Activated CD4-positive, alpha-beta T cell treated with anti-CD3 and anti-CD28 coated beads for 4 hours (primary cell): ENCODE measurements around the gene SMOC1.
"Not testable (repeated sequence)": the region's sequence is repeated elsewhere in the genome, so short reads cannot be mapped to it uniquely, and the experiment has no call there.

Experiments used
- DNase-seq, 2 donors: peaks; one replicate each; pipeline ENCODE4 v3.0.0-alpha.2; 2020

SMOC1 gene

DNA sequence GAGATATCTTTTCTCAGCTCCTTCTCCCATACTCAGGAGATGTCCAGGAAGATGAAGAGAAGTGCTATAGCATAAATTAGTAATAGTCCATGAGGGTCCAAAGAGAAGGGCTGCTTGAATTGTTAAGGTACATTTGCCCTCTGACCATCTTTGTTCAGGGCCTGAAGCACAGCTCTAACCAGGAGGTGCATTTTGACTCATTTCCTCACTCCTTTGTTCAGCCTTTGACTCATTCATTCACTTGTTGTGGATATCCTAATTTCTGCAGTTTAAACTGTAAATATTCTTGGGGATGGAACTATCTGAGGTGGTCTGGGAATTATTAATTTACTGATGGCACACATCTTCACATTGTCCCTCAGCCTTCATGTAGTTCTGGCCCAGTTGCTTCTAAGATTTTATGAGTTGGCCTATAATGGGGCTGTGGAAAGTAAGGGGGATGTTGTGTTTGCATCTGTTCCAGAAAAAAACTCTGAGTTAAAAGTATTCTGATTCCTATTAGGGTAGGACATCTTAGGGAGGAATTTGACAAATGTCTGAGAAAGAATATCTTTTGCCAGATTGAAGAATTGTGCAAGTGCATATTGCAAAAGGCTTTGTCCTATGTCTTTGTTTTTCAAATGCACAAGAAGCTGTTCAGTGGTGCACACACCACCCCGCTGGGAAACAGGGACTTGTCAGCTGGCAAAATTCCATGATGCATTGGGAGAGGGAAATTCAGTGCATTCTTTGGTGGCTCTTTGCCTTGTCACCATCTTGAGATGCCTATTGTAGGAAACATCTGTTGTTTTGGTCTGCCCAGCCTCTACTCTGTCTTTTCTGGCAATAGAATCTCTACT, 22.1 kb downstream of the SMOC1 start:
- DNase-seq = no peak

DNA sequence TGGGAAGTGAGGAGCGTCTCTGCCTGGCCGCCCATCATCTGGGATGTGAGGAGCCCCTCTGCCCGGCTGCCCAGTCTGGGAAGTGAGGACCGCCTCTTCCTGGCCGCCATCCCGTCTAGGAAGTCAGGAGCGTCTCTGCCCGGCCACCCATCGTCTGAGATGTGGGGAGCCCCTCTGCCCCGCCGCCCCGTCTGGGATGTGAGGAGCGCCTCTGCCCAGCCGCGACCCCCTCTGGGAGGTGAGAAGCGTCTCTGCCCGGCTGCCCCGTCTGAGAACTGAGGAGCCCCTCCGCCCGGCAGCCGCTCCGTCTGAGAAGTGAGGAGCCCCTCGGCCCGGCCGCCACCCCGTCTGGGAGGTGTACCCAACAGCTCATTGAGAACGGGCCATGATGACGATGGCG, 23.8 kb downstream of the SMOC1 start:
- DNase-seq = not testable (repeated sequence)

DNA sequence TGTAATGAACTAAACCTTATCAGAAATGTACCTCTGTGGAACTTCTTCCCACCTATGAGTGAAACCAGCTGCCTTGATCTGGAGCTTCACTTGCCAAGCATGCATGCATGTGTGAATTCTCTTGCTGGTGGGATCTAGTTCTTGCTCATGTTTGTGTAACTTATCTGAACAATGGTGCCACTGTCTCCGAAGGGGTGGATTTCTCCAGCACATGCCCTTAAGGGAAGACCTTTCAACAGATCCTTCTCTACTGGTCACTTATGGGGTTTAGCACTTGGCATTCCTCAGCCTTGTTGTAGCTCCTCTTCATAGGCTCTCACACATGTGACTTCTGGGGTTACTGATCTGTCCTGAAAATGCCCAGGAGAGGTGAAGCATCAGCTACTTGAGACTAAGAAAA, 25.0 kb downstream of the SMOC1 start:
- no peak for DNase-seq

DNA sequence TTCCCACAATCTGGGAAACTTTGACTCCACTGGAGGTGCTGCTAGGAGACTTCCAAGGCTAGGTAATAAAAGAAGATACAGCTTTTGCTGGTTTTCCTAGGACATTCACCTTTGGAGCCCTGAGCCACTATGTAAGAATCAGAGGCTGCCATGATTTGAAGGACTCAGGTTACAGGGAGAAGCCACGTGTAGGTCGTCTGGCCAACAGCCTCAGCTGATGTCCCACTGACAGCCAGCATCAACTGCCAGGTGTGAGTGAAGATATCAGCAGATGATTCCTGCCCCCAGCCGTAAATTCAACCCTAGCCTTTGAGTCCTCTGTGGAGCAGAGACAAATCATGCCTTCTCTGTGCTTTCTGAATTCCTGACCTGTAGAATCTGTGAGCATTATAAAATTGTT, 27.0 kb downstream of the SMOC1 start:
- DNase-seq = no peak

DNA sequence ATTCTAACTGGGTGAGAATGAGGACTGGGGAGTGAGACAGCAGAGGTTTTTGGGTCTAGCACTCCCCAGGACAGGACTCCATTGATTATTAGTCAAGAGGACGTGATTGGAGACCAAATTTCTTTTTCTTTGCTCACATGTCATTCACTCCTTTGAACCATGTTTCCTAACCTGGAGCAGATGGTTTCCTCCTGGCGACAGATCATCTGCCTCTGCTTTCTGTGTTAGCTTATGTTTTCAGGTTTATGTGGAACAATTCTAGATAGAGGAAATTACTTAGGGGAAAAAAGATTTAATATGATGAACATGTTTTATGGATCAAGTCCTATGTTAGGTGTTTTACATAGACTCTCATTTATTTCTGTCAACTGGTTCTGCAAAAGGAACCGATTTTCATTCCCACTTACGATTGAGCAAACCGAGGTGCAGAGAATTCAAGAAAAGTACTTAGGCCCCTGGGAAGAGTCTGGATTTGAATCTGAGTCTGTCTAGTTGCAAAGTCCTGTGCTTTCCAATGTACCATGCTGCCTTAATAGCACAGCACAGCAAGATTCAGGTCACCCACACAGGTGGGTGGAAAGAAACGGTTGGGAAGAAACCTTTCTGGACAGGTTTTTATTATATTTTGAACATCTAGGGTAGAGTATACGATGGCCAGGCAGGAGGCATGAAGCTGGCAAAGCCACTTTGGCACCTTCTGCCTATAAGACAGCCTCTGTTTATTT, 30.8 kb downstream of the SMOC1 start:
- DNase-seq = no peak

DNA sequence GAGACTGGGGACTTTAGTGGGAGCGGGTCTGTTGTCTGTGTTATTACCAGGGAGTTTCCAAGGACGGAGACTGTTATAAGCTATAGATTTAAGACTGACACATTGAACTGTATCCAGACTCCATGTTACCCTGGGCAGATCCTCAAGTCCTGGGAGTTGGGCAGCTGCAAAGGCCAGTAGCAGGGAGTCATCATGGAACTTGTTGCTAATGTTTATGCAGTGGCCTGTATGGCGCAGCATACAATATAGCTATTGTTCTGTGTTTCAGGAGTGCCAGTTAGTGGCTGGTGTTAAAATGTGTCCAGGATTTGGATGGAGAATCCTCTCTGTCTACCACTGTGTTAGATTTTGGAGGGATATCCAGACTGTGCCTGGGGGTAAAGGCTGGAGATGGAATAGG, 31.7 kb downstream of the SMOC1 start:
- no peak for DNase-seq

DNA sequence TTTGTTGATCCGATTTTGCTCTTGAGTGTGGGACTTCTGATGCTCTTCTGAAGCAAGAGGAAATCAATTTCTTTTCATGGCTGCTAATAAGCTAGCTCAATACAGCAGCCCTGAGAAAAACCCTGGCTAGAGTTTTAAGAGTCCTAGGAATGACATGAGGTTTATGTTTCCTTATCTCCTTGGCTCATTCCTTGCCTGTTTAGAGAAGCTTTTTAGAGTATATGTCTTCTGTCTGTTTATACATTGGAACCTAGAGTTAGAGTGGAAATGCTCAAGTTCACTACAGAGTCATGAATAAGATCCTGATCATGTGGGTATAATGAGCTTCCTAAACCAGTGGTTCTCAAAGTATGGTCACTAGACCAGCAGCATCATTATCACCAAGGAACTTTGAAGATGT, 34.5 kb downstream of the SMOC1 start:
- no peak for DNase-seq

DNA sequence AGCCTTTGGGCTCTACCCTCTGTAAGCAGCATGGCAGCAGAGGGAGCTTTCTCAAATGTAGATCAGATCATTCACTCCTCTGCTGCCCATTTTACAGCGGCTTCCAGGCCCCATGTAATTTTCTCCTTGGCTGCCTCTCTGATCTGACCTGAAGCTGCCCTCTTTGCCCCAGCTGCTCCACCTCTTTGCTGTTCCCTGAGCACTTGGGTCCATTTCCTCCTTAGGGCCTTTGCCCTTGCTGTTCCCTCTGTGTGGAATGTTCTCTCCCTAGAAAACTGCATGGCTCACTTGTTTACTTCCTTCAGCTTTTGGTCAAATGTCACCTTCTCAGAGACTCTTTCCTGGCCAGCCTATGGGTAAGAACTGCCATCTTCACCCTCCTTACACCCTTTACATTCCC, 37.2 kb downstream of the SMOC1 start:
- no peak for DNase-seq

DNA sequence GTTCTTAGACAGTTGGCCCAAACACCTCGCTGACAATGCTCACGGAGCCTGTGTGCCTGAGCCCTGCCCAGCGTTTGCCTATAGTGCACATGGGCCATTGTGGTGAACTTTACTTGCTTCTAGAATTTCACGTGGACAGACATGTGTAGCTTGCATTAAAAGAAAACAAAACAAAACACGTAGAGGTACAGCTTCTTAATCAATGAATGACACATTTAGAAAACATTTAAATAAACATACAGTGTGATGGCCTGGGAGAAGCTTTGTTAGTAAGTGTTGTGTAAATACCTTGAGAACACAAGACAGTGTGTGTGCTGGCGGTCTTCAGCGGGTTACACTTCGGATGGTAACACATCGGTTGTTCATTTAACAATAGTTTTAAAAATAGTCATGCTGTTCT, 38.1 kb downstream of the SMOC1 start:
- DNase-seq = no peak

DNA sequence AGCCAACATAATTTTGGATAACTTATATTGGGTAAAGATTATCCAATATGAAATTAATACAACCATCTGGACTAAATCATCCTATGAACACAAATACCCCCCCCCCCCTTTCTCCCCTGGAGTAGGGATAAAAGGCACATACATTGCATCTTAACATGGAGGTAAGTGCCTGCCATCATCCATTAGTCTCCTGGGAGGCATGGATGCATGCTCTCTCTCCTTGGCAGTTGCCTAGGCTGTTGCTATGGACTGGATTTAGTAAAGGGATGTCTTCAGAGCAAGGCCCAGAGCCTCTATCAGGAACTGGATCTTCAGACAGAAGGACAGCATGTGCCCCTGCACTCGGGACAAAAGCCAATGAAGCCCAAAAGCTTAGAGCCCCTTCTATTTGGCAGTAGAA, 40.6 kb downstream of the SMOC1 start:
- DNase-seq = no peak

DNA sequence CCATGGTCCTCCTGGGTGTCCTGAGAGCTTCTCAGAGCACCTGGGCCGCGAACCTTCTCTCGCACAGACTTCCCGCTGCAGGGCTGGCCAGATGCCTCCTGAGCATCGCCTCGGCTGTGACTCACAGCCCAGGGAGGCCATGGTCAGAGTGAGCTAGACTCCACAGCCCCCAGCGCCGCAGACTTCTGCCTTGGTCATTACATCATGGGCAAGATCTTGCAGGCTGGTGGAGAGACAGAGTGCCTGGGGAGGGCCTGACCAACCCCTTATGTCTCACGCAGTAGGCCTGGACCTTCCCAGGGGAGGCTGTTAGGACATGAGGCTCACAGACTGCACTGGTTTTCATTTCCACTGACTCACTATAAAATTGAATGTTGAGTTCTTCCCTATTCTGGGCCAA, 41.8 kb downstream of the SMOC1 start:
- no peak for DNase-seq

DNA sequence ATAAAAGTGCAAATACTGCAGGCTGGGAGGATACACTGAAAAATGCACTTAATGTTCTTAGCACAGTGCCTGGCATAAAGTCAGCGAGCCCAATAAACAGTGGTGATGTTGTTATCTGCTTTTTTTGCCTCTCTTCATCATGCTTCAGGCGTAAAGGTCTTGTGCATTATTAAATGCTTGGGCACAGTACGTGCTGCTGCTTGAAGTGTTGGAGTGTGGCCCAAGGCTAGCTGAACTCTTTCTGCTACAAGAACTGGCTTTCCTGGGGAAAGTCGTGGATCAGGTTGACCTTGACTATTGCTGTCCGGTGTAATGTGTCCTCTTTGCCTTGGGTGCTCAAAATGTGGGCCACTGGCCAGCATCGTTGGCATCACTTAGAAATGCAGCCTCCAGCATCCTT, 43.0 kb downstream of the SMOC1 start:
- DNase-seq = no peak

DNA sequence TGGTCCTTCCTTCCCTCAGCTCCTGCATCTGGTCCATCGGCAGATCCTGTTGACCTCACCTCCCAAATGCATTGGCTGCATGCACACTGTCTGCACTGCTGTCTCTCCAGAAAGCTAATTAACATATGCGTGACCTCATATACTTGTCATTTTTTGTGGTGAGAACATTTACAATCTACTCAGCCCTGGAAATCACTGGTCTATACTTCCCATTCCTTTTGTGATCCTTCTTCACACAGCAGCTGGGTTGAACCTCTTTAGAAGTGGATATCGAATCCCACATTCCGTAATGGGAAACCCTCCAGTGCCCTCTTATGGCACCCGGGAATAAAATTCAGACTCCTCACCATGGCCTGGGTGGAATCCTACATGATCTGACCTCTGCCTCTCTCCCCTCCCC, 45.0 kb downstream of the SMOC1 start:
- no peak for DNase-seq

DNA sequence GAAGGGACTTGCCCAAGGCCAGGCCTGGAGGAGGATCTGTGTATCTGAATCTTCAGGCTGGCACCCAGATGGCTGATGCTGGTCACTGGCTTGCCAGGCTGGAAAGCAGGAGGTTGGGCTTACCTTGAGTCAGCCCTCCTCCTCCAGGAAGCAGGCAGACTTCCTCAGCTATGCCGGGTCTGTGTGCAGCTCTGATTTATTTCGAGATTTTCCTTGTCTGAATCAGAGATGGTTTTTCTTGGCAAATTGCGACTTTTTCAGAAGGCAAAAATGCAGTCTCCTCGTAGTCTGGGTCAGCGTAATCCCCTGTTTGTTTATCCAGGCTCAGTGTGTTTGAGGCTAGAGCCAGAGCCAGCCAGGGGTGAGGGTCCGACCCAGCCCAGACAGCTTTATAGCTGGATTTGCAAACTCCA, 48.9 kb downstream of the SMOC1 start:
- no peak for DNase-seq

DNA sequence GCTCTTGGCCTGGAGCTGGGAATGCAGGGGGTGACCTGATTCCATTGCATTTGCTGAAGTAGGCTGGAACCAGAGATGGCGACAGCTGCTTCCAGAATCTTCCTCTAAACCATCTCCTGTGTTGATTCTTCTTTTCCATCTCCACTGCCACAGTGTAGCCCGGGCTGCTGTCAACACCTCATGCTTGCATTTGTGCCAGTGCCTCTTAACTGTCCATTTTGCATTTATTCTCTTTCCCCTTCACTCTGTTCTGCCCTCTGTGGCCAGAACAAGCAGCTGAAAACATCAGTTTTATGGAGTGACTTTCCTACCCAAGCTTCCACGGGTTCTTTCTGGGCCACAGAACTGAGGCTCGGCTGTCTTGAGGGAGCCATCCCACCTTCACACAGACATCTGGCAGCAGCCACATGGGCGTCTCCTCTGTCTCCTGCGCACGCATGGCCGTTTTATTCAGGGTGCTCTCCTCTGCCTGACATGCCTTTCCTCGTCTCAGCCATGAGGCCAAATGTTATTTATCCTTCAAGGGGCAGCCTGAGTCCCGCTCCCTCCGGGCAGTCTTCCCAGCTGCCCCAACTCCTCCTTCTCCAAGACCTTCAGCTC, 51.7 kb downstream of the SMOC1 start:
- DNase-seq = no peak

DNA sequence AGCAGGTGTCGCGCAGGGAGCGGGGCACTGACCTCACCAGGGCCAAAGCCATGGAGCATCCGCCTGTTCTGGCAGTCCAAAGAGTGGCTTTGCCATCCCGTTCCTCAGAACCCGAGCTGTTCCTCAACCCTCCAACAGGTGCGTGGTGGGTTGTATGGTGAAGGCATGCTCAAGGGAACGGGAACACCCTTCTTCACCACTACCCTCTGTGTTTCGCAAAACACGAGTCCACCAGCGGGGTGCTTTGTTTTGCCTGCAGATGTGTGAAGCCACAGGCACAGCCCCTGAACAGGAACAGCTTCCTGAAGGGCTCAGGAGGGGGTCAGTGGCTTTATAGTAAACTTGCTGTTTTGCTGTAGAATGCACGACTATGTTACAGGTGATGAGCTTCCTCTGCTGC, 52.7 kb downstream of the SMOC1 start:
- DNase-seq = no peak

DNA sequence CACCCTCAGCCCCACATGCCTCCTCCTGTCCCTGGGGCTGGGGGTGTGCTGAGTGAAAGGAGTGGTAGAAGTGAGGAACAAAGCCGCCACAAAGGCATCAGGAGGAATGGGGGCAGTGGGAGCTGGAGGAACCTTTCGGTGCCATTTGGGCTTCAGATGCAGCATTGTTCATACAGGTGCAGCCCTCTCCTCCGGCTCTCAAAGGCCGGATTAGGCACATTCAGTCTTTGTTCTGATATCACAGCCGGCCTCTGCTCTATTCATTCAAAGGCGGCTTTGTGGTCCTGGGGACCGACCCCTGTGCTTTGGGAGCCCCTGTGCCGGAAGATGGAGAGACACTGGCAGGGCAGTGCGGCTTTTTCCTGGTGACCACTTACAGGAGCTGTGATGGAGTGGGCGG, 53.2 kb downstream of the SMOC1 start:
- DNase-seq = no peak

DNA sequence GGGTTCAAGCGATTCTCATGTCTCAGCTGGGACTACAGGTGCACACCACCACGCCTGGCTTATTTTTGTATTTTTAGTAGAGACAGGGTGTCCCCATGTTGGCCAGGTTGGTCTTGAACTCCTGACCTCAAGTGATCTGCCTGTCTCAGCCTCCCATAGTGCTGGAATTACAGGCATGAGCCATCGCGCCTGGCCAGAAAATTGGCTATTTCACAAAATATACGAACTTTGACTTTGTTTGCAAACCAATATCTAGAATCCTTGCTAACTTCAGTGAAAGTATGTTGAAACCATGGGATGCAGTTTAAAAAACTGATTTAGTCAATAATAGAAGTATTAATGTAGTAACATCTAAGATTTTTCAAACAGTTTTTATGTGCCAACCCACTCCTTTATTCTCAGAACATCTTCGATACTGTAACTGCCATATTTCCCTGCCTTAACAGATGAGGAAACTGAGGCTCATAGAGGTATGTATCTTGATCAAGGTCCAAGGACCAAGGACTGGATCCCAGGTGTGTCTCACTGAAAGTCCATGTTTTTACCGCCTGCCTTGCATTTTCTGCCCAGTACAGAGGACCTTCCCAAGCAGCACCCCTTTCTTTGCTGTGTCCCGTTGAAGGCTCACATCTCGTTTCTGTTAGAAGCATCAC, 54.5 kb downstream of the SMOC1 start:
- no peak for DNase-seq

DNA sequence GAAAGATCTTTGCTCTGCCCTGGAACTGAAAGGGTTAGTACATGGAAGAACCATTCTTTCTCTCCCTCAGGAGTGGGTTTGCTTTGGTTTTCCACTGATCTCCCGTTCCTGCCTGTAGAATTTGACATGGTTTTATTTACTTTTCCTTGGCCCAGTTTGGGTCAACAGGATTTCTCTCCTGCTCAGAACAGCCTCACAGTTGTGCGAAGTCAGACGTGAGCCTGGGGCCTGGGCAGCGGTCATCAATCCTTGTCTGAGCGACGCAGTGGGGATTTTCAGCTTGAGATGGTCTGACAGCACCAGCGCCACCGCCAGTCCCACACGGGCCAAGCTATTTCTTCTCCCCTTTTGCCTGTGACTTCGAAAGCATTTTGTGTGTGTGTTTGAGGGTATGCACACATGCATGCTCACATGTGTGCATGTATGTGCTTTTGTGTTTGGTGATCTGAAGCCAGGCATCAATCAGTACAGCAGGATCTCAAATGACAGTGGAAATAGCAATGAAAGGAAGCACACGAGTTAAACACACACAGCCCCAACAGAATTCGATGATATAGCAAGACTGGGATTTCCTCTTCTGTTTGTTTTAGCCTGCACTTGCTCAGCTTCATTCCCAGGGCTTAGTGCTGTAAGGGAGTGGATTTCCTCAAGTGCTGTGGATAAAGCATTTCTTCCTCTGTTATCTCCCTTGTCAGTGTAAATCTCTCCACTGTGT, 58.3 kb downstream of the SMOC1 start:
- no peak for DNase-seq

DNA sequence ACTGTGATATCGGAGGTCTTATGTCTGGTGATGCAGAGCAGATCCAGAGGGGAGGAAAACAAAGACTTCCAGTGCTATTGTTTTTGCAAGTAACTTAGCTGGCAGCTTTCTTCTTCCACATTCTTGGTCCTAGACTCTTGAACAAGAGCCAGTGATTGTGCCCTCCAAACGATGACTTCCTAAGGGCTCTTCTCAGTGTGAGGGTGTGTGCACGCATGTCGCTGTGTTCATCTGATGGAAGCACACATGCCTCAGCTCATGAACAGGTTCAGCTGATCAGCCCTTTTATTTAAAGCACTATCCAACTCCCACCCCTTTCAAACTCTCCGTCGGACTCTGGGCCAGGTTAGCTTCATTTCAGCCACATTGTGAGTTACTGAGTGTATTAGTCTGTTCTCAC, 59.5 kb downstream of the SMOC1 start:
- no peak for DNase-seq

DNA sequence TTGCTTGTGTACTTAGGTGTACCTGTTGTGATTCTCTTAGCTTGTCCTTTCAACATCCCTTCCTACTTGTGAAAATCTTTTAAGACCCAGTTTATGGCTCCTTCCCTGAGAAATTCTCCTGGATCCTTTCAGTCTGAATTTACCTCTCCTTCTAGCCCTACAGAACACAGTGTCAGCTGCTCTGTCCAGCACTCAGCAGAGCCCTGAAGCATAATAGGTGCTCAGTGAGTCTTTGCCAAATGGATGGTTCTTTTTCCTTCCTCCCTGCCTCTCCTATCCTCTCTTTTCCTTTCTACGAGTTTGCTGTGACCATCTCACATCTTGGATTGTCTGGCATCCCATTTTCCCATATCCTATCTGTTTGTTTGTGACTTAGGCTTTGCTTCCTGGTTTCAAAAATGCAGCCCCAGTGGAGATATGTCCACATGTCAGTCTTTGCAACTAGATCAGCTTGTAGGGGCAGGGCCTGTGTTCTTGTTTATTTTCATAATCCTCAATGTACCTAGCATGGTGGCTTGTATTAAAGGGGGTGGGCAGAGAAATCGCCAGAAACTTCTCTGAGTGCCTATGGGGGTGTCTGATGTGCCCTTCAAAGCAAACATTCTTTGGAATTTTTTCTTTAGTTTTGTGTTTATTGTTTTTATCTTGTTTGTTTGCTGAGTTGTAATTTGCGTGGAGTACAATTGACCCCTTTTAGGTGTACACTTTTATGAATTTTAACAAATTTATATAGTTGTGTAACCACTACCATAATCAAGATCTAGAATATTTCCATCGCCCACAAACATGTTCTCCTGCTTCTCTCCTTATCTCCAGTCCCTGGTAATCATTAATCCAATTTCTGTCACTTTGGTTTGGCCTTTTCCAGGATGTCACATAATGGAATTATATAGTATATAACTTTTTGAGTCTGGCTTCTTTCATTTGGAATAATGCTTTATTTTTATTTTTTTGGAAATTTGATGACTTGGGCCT, 62.8 kb downstream of the SMOC1 start:
- no peak for DNase-seq
